Fibroblast of lung (primary cell): ENCODE results near the gene ACTR2. TPM values are rescaled to one million over a fixed set of nuclear protein-coding genes. Genes with fewer than 3 reads are reported as not detected.

ENCODE experiments used
- DNase-seq, 2 donors: peaks; one replicate each; pipeline versions ENCODE4 v3.0.0 to v3.0.0-alpha.2; 2010; ENCODE audit warnings: low read depth in 2 of 2
- H2AFZ ChIP-seq: 2 replicates; pipeline ENCODE4 v1.5.1; 2012; ENCODE audit warnings: low read length, control low read depth, inconsistent platforms
- H3K27ac ChIP-seq: 2 replicates; pipeline ENCODE4 v1.5.1; 2011; ENCODE audit warnings: low read length, control low read depth; ENCODE audit not compliant: insufficient read depth
- H3K27me3 ChIP-seq: 2 replicates; pipeline ENCODE4 v1.5.1; 2011; ENCODE audit warnings: mild to moderate bottlenecking, low read length; ENCODE audit not compliant: control insufficient read depth, insufficient read depth
- H3K36me3 ChIP-seq: 2 replicates; pipeline ENCODE4 v1.5.1; 2011; ENCODE audit warnings: low read length; ENCODE audit not compliant: control insufficient read depth, insufficient read depth
- H3K4me1 ChIP-seq: 2 replicates; pipeline ENCODE4 v1.5.1; 2011; ENCODE audit warnings: low read length; ENCODE audit not compliant: control insufficient read depth, insufficient read depth; ENCODE audit errors: extremely low read depth
- H3K4me2 ChIP-seq: 2 replicates; pipeline ENCODE4 v1.5.1; 2011; ENCODE audit warnings: low read length, control low read depth; ENCODE audit not compliant: insufficient read depth; ENCODE audit errors: extremely low read depth
- H3K4me3 ChIP-seq, 4 experiments: fragments of 200-600 bp in 1 of 4; sonication (generic) in 1 of 4; replicated peaks in 1 of 4; 2 replicates each; pipeline ENCODE4 v1.5.1; 2011 to 2016; ENCODE audit warnings: low read length in 4 of 4, low read depth in 3 of 4, mild to moderate bottlenecking in 3 of 4, control low read depth in 2 of 4, inconsistent platforms in 1 of 4, mixed read lengths in 1 of 4; ENCODE audit not compliant: insufficient read depth in 1 of 4; ENCODE audit errors: control extremely low read depth in 1 of 4
- H3K79me2 ChIP-seq: 2 replicates; pipeline ENCODE4 v1.5.1; 2012; ENCODE audit warnings: mild to moderate bottlenecking, low read length, inconsistent platforms; ENCODE audit not compliant: control insufficient read depth, insufficient read depth
- H3K9ac ChIP-seq: 2 replicates; pipeline ENCODE4 v1.5.1; 2011; ENCODE audit warnings: mild to moderate bottlenecking, low read length, control low read depth; ENCODE audit not compliant: insufficient read depth
- H3K9me3 ChIP-seq: 2 replicates; pipeline ENCODE4 v1.5.1; 2012; ENCODE audit warnings: low read depth, low read length; ENCODE audit not compliant: control insufficient read depth, insufficient read depth
- H4K20me1 ChIP-seq: 2 replicates; pipeline ENCODE4 v1.5.1; 2011; ENCODE audit warnings: low read length; ENCODE audit not compliant: control insufficient read depth, insufficient read depth; ENCODE audit errors: extremely low read depth
- CTCF ChIP-seq, 2 donors: IDR thresholded peaks in 1 of 2; conservative IDR thresholded peaks in 1 of 2; 1 replicate in 1 of 2; 2 replicates in 1 of 2; pipeline ENCODE4 v1.5.1; 2011 to 2012; ENCODE audit warnings: low read length in 2 of 2, control low read depth in 1 of 2, inconsistent platforms in 1 of 2, low read depth in 1 of 2, mild to moderate bottlenecking in 1 of 2
- EZH2 ChIP-seq: IDR thresholded peaks from 2 replicates; pipeline ENCODE4 v1.5.1; 2012; ENCODE audit warnings: low read length, control low read depth, mild to moderate bottlenecking; ENCODE audit errors: missing control alignments
- polyA plus RNA-seq, 2 donors: library from polyadenylated mRNA; depleted of rRNA in 1 of 2; stranded (reverse) in 1 of 2; unstranded in 1 of 2; fragments of >200 nt; gene quantifications; 2 replicates each; pipeline ENCODE4 v1.2.1, GENCODE V29; 2011 to 2012; ENCODE audit warnings: missing spikeins in 1 of 2
- total RNA-seq: library from RNA; depleted of rRNA; stranded (reverse); fragments of >200 nt; gene quantifications from 2 replicates; pipeline ENCODE4 v1.2.1, GENCODE V29; 2014

Gene ACTR2
- total and polyA plus RNA-seq, 2 donors (not counting 1 experiment from before 2014, with no cell fraction given), result 90.2 to 192 TPM

GRCh38 chr2:65297544-65297943, 69.9 kb downstream of the ACTR2 start:
- Histone ChIP-seq H3K36me3 (no peaks in the 10 kb centered on the region), H3K4me2 (no peak overlapping the region), H3K4me1 (peaks cover 31% of the 10 kb centered on the region), H3K9ac (no peak overlapping the region), H3K27me3 (no peaks in the 10 kb centered on the region), H4K20me1 (no peaks in the 10 kb centered on the region), H3K79me2 (no peaks in the 10 kb centered on the region), H3K27ac (no peak overlapping the region), H3K4me3 (no peak overlapping the region), H2AFZ (no peak overlapping the region), H3K9me3 (no peaks in the 10 kb centered on the region)
- no peak for DNase-seq
- TF ChIP-seq EZH2 (no peak), CTCF (conservative IDR thresholded peaks at IDR 0.05 in 1 of 2, IDR thresholded peaks at IDR 0.05 in 1 of 2; ENCODE audit: low read depth in 1 of 2, low read length in 2 of 2) (no peak)

GRCh38 chr2:65298089-65298488, 70.5 kb downstream of the ACTR2 start:
- no peak for TF ChIP-seq EZH2
- no peak for TF ChIP-seq CTCF (conservative IDR thresholded peaks at IDR 0.05 in 1 of 2, IDR thresholded peaks at IDR 0.05 in 1 of 2; ENCODE audit: low read depth in 1 of 2, low read length in 2 of 2)
- Histone ChIP-seq H3K4me1 (peaks cover 31% of the 10 kb centered on the region), H3K79me2 (no peaks in the 10 kb centered on the region), H3K4me3 (no peak overlapping the region), H3K36me3 (no peaks in the 10 kb centered on the region), H3K9me3 (no peaks in the 10 kb centered on the region), H3K27ac (no peak overlapping the region), H3K4me2 (no peak overlapping the region), H4K20me1 (no peaks in the 10 kb centered on the region), H3K27me3 (no peaks in the 10 kb centered on the region), H2AFZ (no peak overlapping the region), H3K9ac (no peak overlapping the region)
- DNase-seq, result no peak

GRCh38 chr2:65299246-65299645, 71.6 kb downstream of the ACTR2 start:
- Histone ChIP-seq H2AFZ (no peak overlapping the region), H3K36me3 (no peaks in the 10 kb centered on the region), H3K4me3 (no peak overlapping the region), H3K27me3 (no peaks in the 10 kb centered on the region), H4K20me1 (no peaks in the 10 kb centered on the region), H3K9ac (no peak overlapping the region), H3K4me1 (peaks cover 31% of the 10 kb centered on the region), H3K9me3 (no peaks in the 10 kb centered on the region), H3K79me2 (no peaks in the 10 kb centered on the region), H3K27ac (peak overlapping the region; percentile 84), H3K4me2 (peak overlapping the region; percentile 29)
- peak; percentile 43 to 63 for DNase-seq
- TF ChIP-seq EZH2, result no peak
- no peak for TF ChIP-seq CTCF (conservative IDR thresholded peaks at IDR 0.05 in 1 of 2, IDR thresholded peaks at IDR 0.05 in 1 of 2; ENCODE audit: low read depth in 1 of 2, low read length in 2 of 2)
